DOHH2 (cell line): ENCODE measurements around the gene PRMT1.

ENCODE experiments used
- H3F3A ChIP-seq: fragments of 200-600 bp; sonication (generic), shearing (Covaris generic); 2 replicates; pipeline ENCODE4 v1.6.0; 2016; ENCODE audit warnings: antibody characterized with exemption, mild to moderate bottlenecking; ENCODE audit not compliant: control insufficient read depth, insufficient read depth
- H3K27ac ChIP-seq: fragments of 200-600 bp; sonication (generic); 2 replicates; pipeline ENCODE4 v1.5.1; 2014; ENCODE audit warnings: low read depth, mild to moderate bottlenecking, low read length, moderate library complexity
- H3K27me3 ChIP-seq: fragments of 200-600 bp; sonication (generic); 2 replicates; pipeline ENCODE4 v1.6.1; 2014; ENCODE audit warnings: mild to moderate bottlenecking, low read length, mixed read lengths; ENCODE audit not compliant: control insufficient read depth
- H3K36me3 ChIP-seq: fragments of 200-600 bp; sonication (generic); 2 replicates; pipeline ENCODE4 v1.6.1; 2014; ENCODE audit warnings: mild to moderate bottlenecking, low read length, moderate library complexity, mixed read lengths; ENCODE audit not compliant: control insufficient read depth
- H3K4me1 ChIP-seq: fragments of 200-600 bp; sonication (generic); 2 replicates; pipeline ENCODE4 v1.6.1; 2014; ENCODE audit warnings: mild to moderate bottlenecking, low read length, mixed read lengths; ENCODE audit not compliant: control insufficient read depth
- H3K4me2 ChIP-seq: fragments of 200-600 bp; sonication (generic); 2 replicates; pipeline ENCODE4 v1.6.0; 2014; ENCODE audit warnings: mild to moderate bottlenecking, low read length, moderate library complexity
- H3K4me3 ChIP-seq: fragments of 200-600 bp; sonication (generic); 2 replicates; pipeline ENCODE4 v1.5.1; 2014; ENCODE audit warnings: mild to moderate bottlenecking, low read length, mixed read lengths
- H3K79me2 ChIP-seq: fragments of 200-600 bp; sonication (generic); 2 replicates; pipeline ENCODE4 v1.6.1; 2014; ENCODE audit warnings: mild to moderate bottlenecking, low read length, mixed read lengths; ENCODE audit not compliant: control insufficient read depth
- H3K9me2 ChIP-seq: fragments of 200-600 bp; sonication (generic); replicated peaks from 2 replicates; pipeline ENCODE4 v1.6.1; 2014; ENCODE audit warnings: mild to moderate bottlenecking, low read length, mixed read lengths; ENCODE audit not compliant: control insufficient read depth
- H3K9me3 ChIP-seq: fragments of 200-600 bp; sonication (generic); 2 replicates; pipeline ENCODE4 v1.6.1; 2014; ENCODE audit warnings: antibody characterized with exemption, low read length, mixed read lengths; ENCODE audit not compliant: control insufficient read depth, insufficient read depth
- H4K20me1 ChIP-seq: fragments of 200-600 bp; sonication (generic); 2 replicates; pipeline ENCODE4 v1.6.0; 2014; ENCODE audit warnings: low read depth, mild to moderate bottlenecking, antibody characterized with exemption, low read length, moderate library complexity; ENCODE audit not compliant: control insufficient read depth, insufficient read depth
- CTCF ChIP-seq: fragments of 200-600 bp; sonication (generic); IDR thresholded peaks from one replicate; pipeline ENCODE4 v1.5.1; 2014; ENCODE audit warnings: antibody characterized with exemption, mild to moderate bottlenecking, low read depth, low read length; ENCODE audit not compliant: poor library complexity, severe bottlenecking
- EZH2phosphoT487 ChIP-seq: fragments of 200-600 bp; sonication (generic); IDR thresholded peaks from 2 replicates; pipeline ENCODE4 v1.6.1; 2017; ENCODE audit warnings: borderline replicate concordance, mild to moderate bottlenecking, antibody characterized with exemption, low read length, moderate library complexity, mixed read lengths

Gene PRMT1

GRCh38 chr19:49678985-49679770, 2.1 kb downstream of the PRMT1 start:
- TF ChIP-seq EZH2phosphoT487 (no peak), CTCF (no peak)
- H3K9me3 ChIP-seq = no peaks in the 10 kb centered on the region

GRCh38 chr19:49679771-49680413, 2.8 kb downstream of the PRMT1 start:
- H3K9me3 ChIP-seq = no peaks in the 10 kb centered on the region
- no peak for TF ChIP-seq CTCF
- H3K27me3 ChIP-seq = no peaks in the 10 kb centered on the region
- no peaks in the 10 kb centered on the region for H3K9me2 ChIP-seq
- H3K4me3 ChIP-seq = peak overlapping the region; percentile 95
- H3K36me3 ChIP-seq = peaks cover 71% of the 10 kb centered on the region
- H3K79me2 ChIP-seq = peaks cover 64% of the 10 kb centered on the region
- H3K27ac ChIP-seq = peak overlapping the region; percentile 20
- H3F3A ChIP-seq = peaks cover 21% of the 10 kb centered on the region
- peaks cover 39% of the 10 kb centered on the region for H3K4me1 ChIP-seq
- H3K4me2 ChIP-seq = peak overlapping the region; percentile 99
- H4K20me1 ChIP-seq = peaks cover 26% of the 10 kb centered on the region

More at GRCh38 chr19:49678985-49679770, 2.1 kb downstream of the PRMT1 start:
- H3K4me2 ChIP-seq = peak overlapping the region; percentile 99
- peaks cover 46% of the 10 kb centered on the region for H3K4me1 ChIP-seq
- peak overlapping the region; percentile 95 for H3K4me3 ChIP-seq
- peaks cover 58% of the 10 kb centered on the region for H3K79me2 ChIP-seq
- no peaks in the 10 kb centered on the region for H3K27me3 ChIP-seq
- H3K27ac ChIP-seq = peak overlapping the region; percentile 84; the same call in 1 of the 2 replicates
- H4K20me1 ChIP-seq = peaks cover 23% of the 10 kb centered on the region
- H3K9me2 ChIP-seq = no peaks in the 10 kb centered on the region
- peaks cover 65% of the 10 kb centered on the region for H3K36me3 ChIP-seq
- H3F3A ChIP-seq = peaks cover 27% of the 10 kb centered on the region

GRCh38 chr19:49680421-49681351, 3.6 kb downstream of the PRMT1 start:
- H3K36me3 ChIP-seq = peaks cover 79% of the 10 kb centered on the region
- H3K27me3 ChIP-seq = no peaks in the 10 kb centered on the region
- peak overlapping the region; percentile 20 for H3K27ac ChIP-seq
- H3K9me2 ChIP-seq = no peaks in the 10 kb centered on the region
- H3K79me2 ChIP-seq = peaks cover 64% of the 10 kb centered on the region
- peak overlapping the region; percentile 95 for H3K4me3 ChIP-seq
- H3F3A ChIP-seq = peaks cover 18% of the 10 kb centered on the region
- peak; percentile 96 for TF ChIP-seq CTCF
- no peak for TF ChIP-seq EZH2phosphoT487
- H3K9me3 ChIP-seq = no peaks in the 10 kb centered on the region
- peak overlapping the region; percentile 99 for H3K4me2 ChIP-seq
- H3K4me1 ChIP-seq = peaks cover 36% of the 10 kb centered on the region
- peaks cover 26% of the 10 kb centered on the region for H4K20me1 ChIP-seq
